Uterus (tissue), 2 donors: Measurements from ENCODE around the gene GRIA1.

Source experiments
- CTCF ChIP-seq, 4 experiments: fragments of 200-600 bp in 2 of 4; fragments of 450-650 bp in 2 of 4; sonication (generic) in 2 of 4; IDR thresholded peaks; one replicate each; pipeline ENCODE4 v1.5.1; 2016 to 2019; ENCODE audit warnings: antibody characterized with exemption in 4 of 4, mild to moderate bottlenecking in 2 of 4, moderate library complexity in 1 of 4
- POLR2A ChIP-seq, 2 donors: fragments of 450-650 bp; IDR thresholded peaks; one replicate each; pipeline ENCODE4 v1.6.1; 2016; ENCODE audit warnings: antibody characterized with exemption in 2 of 2, mild to moderate bottlenecking in 1 of 2, moderate library complexity in 1 of 2

GRCh38 chr5:153641183-153641688 lies 150.8 kb downstream of the GRIA1 start:
- TF ChIP-seq CTCF (IDR thresholded peaks at IDR 0.05) = no peak
- TF ChIP-seq POLR2A (IDR thresholded peaks at IDR 0.05) = no peak
